Mucosa of rectum (tissue), 2 donors: Measurements from ENCODE around the gene CEP95.
A peak's percentile ranks its signal among the peaks of the same experiment; 100 is the strongest.
"Not testable (repeated sequence)": the region's sequence is repeated elsewhere in the genome, so short reads cannot be mapped to it uniquely, and the experiment has no call there.

Experiments used
- H3K27ac ChIP-seq, 2 donors: one replicate each; pipeline ENCODE4 v1.7.0; 2013; ENCODE audit warnings: inconsistent platforms in 2 of 2, low read depth in 2 of 2, low read length in 2 of 2
- H3K27me3 ChIP-seq, 2 donors: one replicate each; pipeline ENCODE4 v1.7.0; 2013; ENCODE audit warnings: low read length in 2 of 2; ENCODE audit not compliant: control insufficient read depth in 2 of 2, insufficient read depth in 2 of 2
- H3K36me3 ChIP-seq, 2 donors: one replicate each; pipeline ENCODE4 v1.7.0; 2013; ENCODE audit warnings: low read length in 2 of 2; ENCODE audit not compliant: control insufficient read depth in 2 of 2, insufficient read depth in 2 of 2
- H3K4me1 ChIP-seq, 2 donors: one replicate each; pipeline ENCODE4 v1.7.0; 2013; ENCODE audit warnings: low read length in 2 of 2, mild to moderate bottlenecking in 1 of 2; ENCODE audit not compliant: control insufficient read depth in 2 of 2, insufficient read depth in 2 of 2
- H3K4me3 ChIP-seq, 2 donors: one replicate each; pipeline ENCODE4 v1.7.0; 2013; ENCODE audit warnings: low read length in 2 of 2
- H3K9ac ChIP-seq, 2 donors: one replicate each; pipeline ENCODE4 v1.7.0; 2013; ENCODE audit warnings: low read length in 2 of 2, low read depth in 1 of 2, mild to moderate bottlenecking in 1 of 2
- H3K9me3 ChIP-seq, 2 donors: one replicate each; pipeline ENCODE4 v1.7.0; 2013; ENCODE audit warnings: low read length in 2 of 2; ENCODE audit not compliant: control insufficient read depth in 2 of 2
- donor health status: healthy.
- donor health status: Normal muscosa, but diverticular disease.

The CEP95 gene

DNA sequence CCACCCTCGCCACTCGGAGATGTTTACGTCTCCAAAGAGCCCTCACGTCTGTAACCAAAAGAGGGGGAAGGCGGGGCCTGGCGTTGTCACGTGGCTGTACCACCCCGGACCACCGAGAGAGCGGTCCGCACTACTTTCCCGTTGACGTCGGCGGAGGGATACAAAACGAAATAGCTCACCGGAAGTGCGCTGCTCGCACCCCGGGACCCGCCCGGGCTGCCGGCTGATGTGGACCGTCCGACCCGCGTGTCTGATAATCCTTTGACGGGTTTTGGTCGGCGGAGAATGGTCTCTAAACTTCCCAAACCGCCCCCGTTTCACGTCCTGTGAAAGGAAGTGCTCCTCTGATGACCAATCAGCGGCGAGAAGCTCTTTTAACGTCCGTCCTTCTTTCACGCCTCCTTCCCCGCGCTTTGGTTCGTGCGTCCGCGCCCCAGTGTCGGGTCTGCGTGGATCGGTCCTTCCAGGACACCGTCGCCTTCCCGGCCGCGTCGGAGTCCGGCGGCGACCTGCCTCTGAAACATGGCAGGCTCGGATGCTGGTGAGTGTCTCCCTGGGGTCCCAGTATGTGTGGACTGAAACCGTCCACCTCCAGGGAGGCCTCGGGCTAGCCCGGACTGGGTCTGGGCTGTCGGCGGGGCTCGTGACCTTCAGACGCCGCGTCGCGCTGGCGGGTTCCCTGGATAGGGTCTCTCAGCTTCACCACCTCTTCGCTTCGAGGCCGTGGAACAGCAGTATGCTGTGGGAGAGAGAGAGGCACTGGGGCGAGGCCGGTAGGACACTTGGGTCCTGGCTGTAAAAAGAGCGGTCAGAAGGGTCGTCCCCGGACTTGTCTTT is at the start of gene CEP95:
Gene CEP95, plus strand, starts transcription at position 402 of the 837 bp plus-strand sequence. Its CDS starts 121 bp downstream, at position 523.
- Histone ChIP-seq H3K27me3 (no peaks in the 10 kb centered on the region), H3K9me3 (no peaks in the 10 kb centered on the region), H3K36me3 (peaks cover 41 to 42% of the 10 kb centered on the region in 2 donors), H3K27ac (peak within 1 kb of the TSS; percentile 99 to 100), H3K4me1 (peaks cover 28% of the 10 kb centered on the region in 2 donors), H3K4me3 (peak within 1 kb of the TSS; percentile 93 to 99), H3K9ac (peak within 1 kb of the TSS; percentile 100)

DNA sequence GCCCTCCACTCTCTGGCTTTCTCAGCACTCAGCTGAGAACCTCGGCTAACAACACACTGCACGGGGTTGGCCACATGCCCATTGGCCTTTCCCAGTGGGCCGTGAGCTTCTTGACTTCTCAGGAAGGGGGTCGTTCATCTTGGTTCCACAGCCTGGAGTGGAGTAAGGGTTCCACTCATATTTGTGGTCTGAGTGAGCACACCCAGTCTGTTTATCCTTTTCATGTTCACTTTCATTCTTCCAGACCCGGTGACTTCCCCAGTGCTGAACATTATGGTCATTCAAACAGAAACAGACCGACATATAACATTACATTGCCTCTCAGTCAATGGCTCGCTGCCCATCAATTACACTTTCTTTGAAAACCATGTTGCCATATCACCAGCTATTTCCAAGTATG is 49.6 kb upstream of the CEP95 start:
- Histone ChIP-seq H3K9ac (no peak overlapping the region), H3K4me1 (peaks cover 0 to 4% of the 10 kb centered on the region in 2 donors), H3K9me3 (no peaks in the 10 kb centered on the region), H3K27me3 (no peaks in the 10 kb centered on the region), H3K4me3 (no peak overlapping the region), H3K36me3 (no peaks in the 10 kb centered on the region), H3K27ac (no peak overlapping the region)

GRCh38 chr17:64458756-64459155 is 48.0 kb upstream of the CEP95 start:
- Histone ChIP-seq H3K36me3 (no peaks in the 10 kb centered on the region), H3K9me3 (no peaks in the 10 kb centered on the region), H3K27me3 (no peaks in the 10 kb centered on the region), H3K4me1 (peaks cover 0 to 4% of the 10 kb centered on the region in 2 donors), H3K4me3 (no peak overlapping the region), H3K27ac (no peak overlapping the region), H3K9ac (no peak overlapping the region)

DNA sequence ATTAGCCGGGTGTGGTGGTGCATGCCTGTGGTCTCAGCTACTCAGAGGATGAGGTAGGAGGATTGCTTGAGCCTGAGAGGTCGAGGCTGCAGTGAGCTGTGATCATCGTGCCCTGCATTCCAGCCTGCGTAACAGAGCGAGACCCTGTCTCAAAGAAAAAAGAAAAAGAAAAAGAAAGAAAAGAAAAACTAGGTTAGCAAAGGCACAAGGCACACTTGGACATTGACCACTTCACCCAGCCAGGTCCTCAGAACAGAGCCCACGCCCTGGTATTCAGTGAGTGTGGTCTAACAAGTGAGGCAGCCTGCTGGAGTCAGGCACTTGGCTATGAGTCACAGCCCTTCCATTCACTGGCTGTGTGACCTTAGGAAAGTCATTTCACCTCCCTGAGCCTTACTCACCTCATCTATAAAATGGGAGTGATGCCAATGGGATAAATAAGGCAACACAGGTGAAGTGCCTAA is 47.5 kb upstream of the CEP95 start:
- no peak overlapping the region for H3K27ac ChIP-seq
- H3K36me3 ChIP-seq, result no peaks in the 10 kb centered on the region
- no peaks in the 10 kb centered on the region for H3K9me3 ChIP-seq
- H3K27me3 ChIP-seq, result no peaks in the 10 kb centered on the region
- no peak overlapping the region for H3K9ac ChIP-seq
- peaks cover 0 to 4% of the 10 kb centered on the region in 2 donors for H3K4me1 ChIP-seq
- no peak overlapping the region for H3K4me3 ChIP-seq

DNA sequence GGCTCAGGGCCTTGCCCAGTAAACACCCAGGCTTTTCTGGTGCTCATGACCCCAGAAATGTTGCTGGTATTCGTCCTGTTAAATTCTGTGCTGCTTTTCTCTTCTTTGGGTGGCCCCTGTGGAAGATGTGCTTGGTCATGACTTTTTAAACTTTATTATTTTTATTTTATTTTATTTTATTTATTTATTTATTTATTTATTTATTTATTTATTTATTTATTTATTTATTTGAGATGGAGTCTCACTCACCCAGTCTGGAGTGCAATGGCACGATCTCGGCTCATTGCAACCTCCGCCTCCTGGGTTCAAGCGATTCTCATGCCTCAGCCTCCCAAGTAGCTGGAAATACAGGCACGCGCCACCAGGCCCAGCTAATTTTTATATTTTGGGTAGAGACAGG is 47.0 kb upstream of the CEP95 start:
- not testable (repeated sequence) for H3K4me3 ChIP-seq, H3K27ac ChIP-seq, H3K36me3 ChIP-seq, H3K9me3 ChIP-seq, H3K4me1 ChIP-seq, H3K9ac ChIP-seq, H3K27me3 ChIP-seq

DNA sequence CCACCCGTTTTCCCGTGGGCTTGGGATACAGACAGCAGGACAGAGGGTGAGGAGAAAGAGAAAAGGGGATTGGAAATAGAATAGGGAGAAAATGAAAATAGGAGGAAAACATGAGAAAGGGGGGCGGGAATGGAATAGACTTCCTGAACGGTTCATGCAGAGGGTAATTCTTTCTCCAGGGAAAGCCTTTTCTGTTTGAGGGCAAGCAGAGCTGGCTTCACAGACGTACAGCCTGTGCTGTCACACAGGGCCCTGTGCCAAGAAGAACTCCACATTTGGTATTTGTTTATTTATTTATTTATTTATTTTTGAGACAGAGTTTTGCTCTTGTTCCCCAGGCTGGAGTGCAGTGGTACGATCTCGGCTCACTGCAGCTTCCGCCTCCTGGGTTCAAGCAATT is 45.8 kb upstream of the CEP95 start:
- Histone ChIP-seq H3K4me1 (peaks cover 0 to 4% of the 10 kb centered on the region in 2 donors), H3K9me3 (no peaks in the 10 kb centered on the region), H3K4me3 (no peak overlapping the region), H3K27ac (no peak overlapping the region), H3K36me3 (no peaks in the 10 kb centered on the region), H3K27me3 (no peaks in the 10 kb centered on the region), H3K9ac (no peak overlapping the region)

DNA sequence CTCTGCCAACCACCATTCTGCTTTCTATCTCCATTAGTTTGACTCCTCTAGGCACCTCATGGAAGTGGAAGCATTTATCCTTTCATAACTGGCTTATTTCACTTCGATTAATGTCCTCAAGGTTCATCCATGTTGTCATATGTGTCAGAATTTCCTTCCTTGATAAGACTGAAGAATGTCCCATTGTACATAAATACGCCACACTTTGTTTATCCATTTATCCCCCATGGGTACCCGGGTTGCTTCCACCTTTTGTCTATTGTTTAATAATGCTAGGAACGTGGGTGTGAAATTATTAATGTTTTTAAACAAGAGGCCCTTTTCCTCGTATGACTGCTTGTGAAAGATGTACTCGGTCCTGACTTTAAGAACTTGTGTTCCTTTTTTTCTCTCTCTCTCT is 45.0 kb upstream of the CEP95 start:
- H3K9me3 ChIP-seq, result no peaks in the 10 kb centered on the region
- H3K27ac ChIP-seq, result no peak overlapping the region
- H3K4me1 ChIP-seq, result peaks cover 0 to 4% of the 10 kb centered on the region in 2 donors
- no peaks in the 10 kb centered on the region for H3K27me3 ChIP-seq
- H3K36me3 ChIP-seq, result no peaks in the 10 kb centered on the region
- no peak overlapping the region for H3K9ac ChIP-seq
- H3K4me3 ChIP-seq, result no peak overlapping the region

GRCh38 chr17:64466019-64466735 is 40.6 kb upstream of the CEP95 start:
- Histone ChIP-seq H3K9ac (no peak overlapping the region), H3K27ac (no peak overlapping the region), H3K4me1 (no peaks in the 10 kb centered on the region), H3K27me3 (no peaks in the 10 kb centered on the region), H3K4me3 (no peak overlapping the region), H3K36me3 (no peaks in the 10 kb centered on the region), H3K9me3 (no peaks in the 10 kb centered on the region)

- H3K27me3 ChIP-seq, H3K27ac ChIP-seq, H3K9ac ChIP-seq, H3K36me3 ChIP-seq, H3K4me1 ChIP-seq, H3K9me3 ChIP-seq, H3K4me3 ChIP-seq: not testable (repeated sequence)
These were observed 39.9 kb upstream of the CEP95 start for GRCh38 chr17:64466834-64467233.

DNA sequence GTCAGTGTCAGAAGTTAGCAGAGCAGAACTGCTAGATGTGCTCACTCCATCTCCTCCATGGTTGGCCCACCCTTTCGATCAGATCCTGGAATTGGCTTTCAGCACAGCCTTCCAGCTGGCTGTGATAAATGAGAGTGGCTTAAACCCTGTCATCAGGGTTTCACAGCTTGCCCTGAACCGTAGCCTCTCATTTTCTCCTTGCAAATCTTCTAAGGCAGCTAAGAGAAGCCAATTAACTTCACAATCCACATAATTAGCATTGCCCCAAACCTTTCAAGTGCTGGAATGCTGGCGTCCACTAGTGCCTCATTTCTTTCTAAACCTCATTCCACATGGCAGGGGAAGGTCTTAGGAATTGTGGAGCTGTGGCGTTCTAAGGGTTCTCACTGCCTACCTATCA is 36.2 kb upstream of the CEP95 start:
- Histone ChIP-seq H3K27ac (no peak overlapping the region), H3K4me3 (no peak overlapping the region), H3K27me3 (no peaks in the 10 kb centered on the region), H3K9me3 (no peaks in the 10 kb centered on the region), H3K36me3 (no peaks in the 10 kb centered on the region), H3K9ac (no peak overlapping the region), H3K4me1 (no peaks in the 10 kb centered on the region)
